Panc1 (cell line): ENCODE measurements around the gene ZFAND3. TPM values are rescaled to one million over a fixed set of nuclear protein-coding genes. Genes with fewer than 3 reads are reported as not detected.

Experiments
- ATAC-seq: fragments of 200-7000 bp; cut with Tn5 transposase; 2 replicates; pipeline ENCODE4 v1.9.1; 2020; ENCODE audit warnings: mild to moderate bottlenecking, moderate library complexity
- BruUV-seq: library from RNA; stranded (reverse); fragments of 400-500 nt; replicated peaks from 2 replicates; lab custom pipeline; 2021; lab: Mats Ljungman, UMichigan
- CTCF ChIA-PET: fragments of 300-600 bp; sonication (Branson Sonifier 250); formaldehyde crosslinking; loops from one replicate; lab custom pipeline; 2022; ENCODE audit warnings: antibody characterized with exemption; lab: Charles Lee
- POLR2A ChIA-PET: fragments of 300-600 bp; sonication (Branson Sonifier 250); formaldehyde crosslinking; loops from one replicate; lab custom pipeline; 2022; ENCODE audit warnings: antibody characterized with exemption; lab: Charles Lee
- DNase-seq: peaks from one replicate; pipeline ENCODE4 v3.0.0-alpha.2; 2010; ENCODE audit warnings: low read depth, low spot score
- H3K27ac ChIP-seq: 2 replicates; pipeline ENCODE4 v1.5.1; 2011; ENCODE audit warnings: mild to moderate bottlenecking, low read length, inconsistent platforms
- H3K27me3 ChIP-seq: fragments of 200-500 bp; sonication (Bioruptor generic); 2 replicates; pipeline ENCODE4 v1.6.0; 2014; ENCODE audit warnings: low read length, inconsistent platforms; ENCODE audit not compliant: control insufficient read depth, insufficient read depth
- H3K36me3 ChIP-seq: fragments of 200-500 bp; sonication (Bioruptor generic); 2 replicates; pipeline ENCODE4 v1.5.1; 2014; ENCODE audit warnings: inconsistent platforms, mild to moderate bottlenecking, low read length, moderate library complexity; ENCODE audit not compliant: control insufficient read depth, insufficient read depth
- H3K4me1 ChIP-seq: 2 replicates; pipeline ENCODE4 v1.5.1; 2011; ENCODE audit warnings: inconsistent platforms, mild to moderate bottlenecking, low read length, moderate library complexity; ENCODE audit not compliant: control insufficient read depth, insufficient read depth
- H3K4me3 ChIP-seq, 2 experiments: 2 replicates each; pipeline ENCODE4 v1.5.1; 2011 to 2012; ENCODE audit warnings: low read depth in 2 of 2, low read length in 2 of 2, mild to moderate bottlenecking in 2 of 2, inconsistent platforms in 1 of 2, moderate library complexity in 1 of 2
- H3K9me3 ChIP-seq: fragments of 200-500 bp; sonication (Bioruptor generic); 2 replicates; pipeline ENCODE4 v1.5.1; 2014; ENCODE audit warnings: low read depth, mild to moderate bottlenecking, inconsistent platforms, low read length, moderate library complexity; ENCODE audit not compliant: control insufficient read depth, insufficient read depth
- CTCF ChIP-seq: fragments of 450-650 bp; IDR thresholded peaks from 2 replicates; pipeline ENCODE4 v1.5.1; 2017; ENCODE audit warnings: mild to moderate bottlenecking
- POLR2AphosphoS5 ChIP-seq: IDR thresholded peaks from 2 replicates; pipeline ENCODE4 v1.6.1; 2012; ENCODE audit warnings: mild to moderate bottlenecking, low read depth, low read length, moderate library complexity
- SIN3A ChIP-seq: IDR thresholded peaks from 2 replicates; pipeline ENCODE4 v1.6.1; 2012; ENCODE audit warnings: low read depth, mild to moderate bottlenecking, low read length, moderate library complexity, borderline replicate concordance; ENCODE audit not compliant: insufficient read depth
- TCF7L2 ChIP-seq: IDR thresholded peaks from 2 replicates; pipeline ENCODE4 v1.6.1; 2011; ENCODE audit warnings: mild to moderate bottlenecking, low read depth, low read length, inconsistent platforms
- in situ Hi-C: cut with HindIII; loops from 2 replicates; pipeline ENCODE4 v1.10.0; 2016; ENCODE audit warnings: low sequenced_read_pairs, low pct_unique_long_range_greater_than_20kb
- intact Hi-C: fragments of 100-400 bp; cut with micrococcal nuclease; formaldehyde crosslinking; loops from one replicate; pipeline ENCODE4 v1.10.0; 2022; ENCODE audit not compliant: unreplicated experiment
- total RNA-seq: library from RNA; stranded (reverse); gene quantifications from one replicate; pipeline ENCODE4 v1.2.1, GENCODE V29; 2021; ENCODE audit not compliant: unreplicated experiment
- TF ChIP-seq, protein P1 (sequence below), 2 experiments: IDR thresholded peaks; 2 replicates each; pipeline ENCODE4 v1.6.1; 2011 to 2012; ENCODE audit warnings: low read depth in 2 of 2, control low read depth in 1 of 2, low read length in 1 of 2, mild to moderate bottlenecking in 1 of 2, moderate library complexity in 1 of 2; ENCODE audit not compliant: insufficient read depth in 1 of 2

ZFAND3 gene
- total RNA-seq, 1 experiment from 2014 or later: 95.9 TPM

- Histone ChIP-seq H3K27me3 (no peaks in the 10 kb centered on the region), H3K4me1 (no peaks in the 10 kb centered on the region), H3K36me3 (no peaks in the 10 kb centered on the region), H3K27ac (no peak overlapping the region), H3K4me3 (no peak overlapping the region), H3K9me3 (no peaks in the 10 kb centered on the region)
- ATAC-seq (no peak), DNase-seq (no peak)
- in situ Hi-C loops (no loop called here), intact Hi-C loops (no loop called here)
- ChIA-PET POLR2A (no interaction called here), CTCF (no interaction called here)
- BruUV-seq: no TSS peak
- TF ChIP-seq POLR2AphosphoS5: no peak
- no peak for TF ChIP-seq CTCF
- TF ChIP-seq SIN3A: no peak
- TF ChIP-seq TCF7L2: no peak
- TF ChIP-seq, protein P1, sequence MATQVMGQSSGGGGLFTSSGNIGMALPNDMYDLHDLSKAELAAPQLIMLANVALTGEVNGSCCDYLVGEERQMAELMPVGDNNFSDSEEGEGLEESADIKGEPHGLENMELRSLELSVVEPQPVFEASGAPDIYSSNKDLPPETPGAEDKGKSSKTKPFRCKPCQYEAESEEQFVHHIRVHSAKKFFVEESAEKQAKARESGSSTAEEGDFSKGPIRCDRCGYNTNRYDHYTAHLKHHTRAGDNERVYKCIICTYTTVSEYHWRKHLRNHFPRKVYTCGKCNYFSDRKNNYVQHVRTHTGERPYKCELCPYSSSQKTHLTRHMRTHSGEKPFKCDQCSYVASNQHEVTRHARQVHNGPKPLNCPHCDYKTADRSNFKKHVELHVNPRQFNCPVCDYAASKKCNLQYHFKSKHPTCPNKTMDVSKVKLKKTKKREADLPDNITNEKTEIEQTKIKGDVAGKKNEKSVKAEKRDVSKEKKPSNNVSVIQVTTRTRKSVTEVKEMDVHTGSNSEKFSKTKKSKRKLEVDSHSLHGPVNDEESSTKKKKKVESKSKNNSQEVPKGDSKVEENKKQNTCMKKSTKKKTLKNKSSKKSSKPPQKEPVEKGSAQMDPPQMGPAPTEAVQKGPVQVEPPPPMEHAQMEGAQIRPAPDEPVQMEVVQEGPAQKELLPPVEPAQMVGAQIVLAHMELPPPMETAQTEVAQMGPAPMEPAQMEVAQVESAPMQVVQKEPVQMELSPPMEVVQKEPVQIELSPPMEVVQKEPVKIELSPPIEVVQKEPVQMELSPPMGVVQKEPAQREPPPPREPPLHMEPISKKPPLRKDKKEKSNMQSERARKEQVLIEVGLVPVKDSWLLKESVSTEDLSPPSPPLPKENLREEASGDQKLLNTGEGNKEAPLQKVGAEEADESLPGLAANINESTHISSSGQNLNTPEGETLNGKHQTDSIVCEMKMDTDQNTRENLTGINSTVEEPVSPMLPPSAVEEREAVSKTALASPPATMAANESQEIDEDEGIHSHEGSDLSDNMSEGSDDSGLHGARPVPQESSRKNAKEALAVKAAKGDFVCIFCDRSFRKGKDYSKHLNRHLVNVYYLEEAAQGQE (IDR thresholded peaks at IDR 0.05; ENCODE audit: insufficient read depth in 1 of 2, low read depth in 2 of 2, low read length in 1 of 2): no peak
Observed at GRCh38 chr6:38141085-38141484, 321.6 kb downstream of the ZFAND3 start.

DNA sequence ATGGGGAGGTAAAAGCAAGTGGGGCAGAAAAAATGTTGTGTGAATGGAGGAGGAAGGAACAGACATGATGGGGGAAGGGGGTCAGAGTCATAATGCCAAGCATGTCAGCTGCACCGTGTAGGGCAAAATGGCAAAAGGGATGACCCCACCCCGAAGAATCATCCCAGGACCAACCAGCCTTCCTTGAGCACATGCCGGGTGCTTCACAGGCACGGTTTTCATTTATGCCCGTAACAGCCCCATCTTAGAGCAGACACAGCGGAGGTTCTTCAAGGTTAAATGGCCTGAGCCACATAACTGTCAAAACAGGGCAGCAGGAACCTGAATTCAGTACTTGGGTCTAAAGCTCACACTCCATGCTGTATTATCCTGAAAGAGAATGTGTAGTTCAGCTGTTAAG lies 322.2 kb downstream of the ZFAND3 start:
- ATAC-seq: no peak
- Histone ChIP-seq H3K27me3 (no peaks in the 10 kb centered on the region), H3K4me1 (no peaks in the 10 kb centered on the region), H3K36me3 (no peaks in the 10 kb centered on the region), H3K4me3 (no peak overlapping the region), H3K9me3 (no peaks in the 10 kb centered on the region), H3K27ac (no peak overlapping the region)
- TF ChIP-seq, protein P1 (IDR thresholded peaks at IDR 0.05; ENCODE audit: insufficient read depth in 1 of 2, low read depth in 2 of 2, low read length in 1 of 2): no peak
- TF ChIP-seq TCF7L2 (no peak), CTCF (no peak), POLR2AphosphoS5 (no peak), SIN3A (no peak)
- DNase-seq: no peak
- ChIA-PET POLR2A (no interaction called here), CTCF (no interaction called here)
- no TSS peak for BruUV-seq
- in situ Hi-C loops (no loop called here), intact Hi-C loops (no loop called here)
